T-cell (primary cell): Measurements from ENCODE around the gene AMELX. TPM values are rescaled to one million over a fixed set of nuclear protein-coding genes. Genes with fewer than 3 reads are reported as not detected.

Source experiments
- ATAC-seq, 4 experiments: fragments of 200-7000 bp in 3 of 4; fragments of 150-1000 bp in 1 of 4; cut with Tn5 transposase; replicated peaks in 1 of 4; 1 replicate in 3 of 4; 2 replicates in 1 of 4; pipeline ENCODE4 v1.10.0; 2021; ENCODE audit warnings: moderate library complexity in 3 of 4, mild to moderate bottlenecking in 2 of 4, moderate number of reproducible peaks in 1 of 4
- CTCF ChIA-PET, 2 donors: fragments of 300-600 bp; sonication (Branson Sonifier 250); formaldehyde crosslinking; loops; one replicate each; lab custom pipeline; 2022; ENCODE audit warnings: antibody characterized with exemption in 2 of 2; lab: Charles Lee
- POLR2A ChIA-PET, 2 donors: fragments of 300-600 bp; sonication (Branson Sonifier 250); formaldehyde crosslinking; loops; one replicate each; lab custom pipeline; 2022; ENCODE audit warnings: antibody characterized with exemption in 2 of 2; lab: Charles Lee
- DNase-seq, 35 experiments: peaks; one replicate each; pipeline versions ENCODE4 v3.0.0 to v3.0.0-alpha.2; 2013 to 2023
- H3K27ac ChIP-seq: one replicate; pipeline ENCODE4 v1.5.1; 2013; ENCODE audit warnings: low read length
- H3K27me3 ChIP-seq, 2 experiments: replicated peaks in 1 of 2; 1 replicate in 1 of 2; 2 replicates in 1 of 2; pipeline versions ENCODE4 v1.6.1 to v1.7.0; 2013; ENCODE audit warnings: low read length in 1 of 2, mixed read lengths in 1 of 2; ENCODE audit not compliant: control insufficient read depth in 2 of 2, insufficient read depth in 2 of 2; ENCODE audit errors: extremely low read depth in 1 of 2
- H3K36me3 ChIP-seq, 2 donors: 1 replicate in 1 of 2; 2 replicates in 1 of 2; pipeline versions ENCODE4 v1.6.1 to v1.7.0; 2013; ENCODE audit warnings: low read length in 1 of 2; ENCODE audit not compliant: control insufficient read depth in 2 of 2, insufficient read depth in 1 of 2; ENCODE audit errors: extremely low read depth in 1 of 2
- H3K4me1 ChIP-seq, 2 experiments: 1 replicate in 1 of 2; 2 replicates in 1 of 2; pipeline versions ENCODE4 v1.6.1 to v1.7.0; 2013; ENCODE audit warnings: low read length in 2 of 2, mixed read lengths in 1 of 2; ENCODE audit not compliant: insufficient read depth in 2 of 2, control insufficient read depth in 1 of 2; ENCODE audit errors: extremely low read depth in 1 of 2
- H3K4me3 ChIP-seq, 2 donors: 1 replicate in 1 of 2; 2 replicates in 1 of 2; pipeline versions ENCODE4 v1.5.1 to v1.7.0; 2013; ENCODE audit warnings: mild to moderate bottlenecking in 2 of 2, low read length in 1 of 2, moderate library complexity in 1 of 2; ENCODE audit not compliant: control insufficient read depth in 1 of 2; ENCODE audit errors: extremely low read depth in 1 of 2
- H3K9me3 ChIP-seq: 2 replicates; pipeline ENCODE4 v1.7.0; 2013
- H3K27ac Mint-ChIP-seq, 2 donors: one replicate each; pipeline ENCODE4 v1.8.0; 2020 to 2021; ENCODE audit warnings: mild to moderate bottlenecking in 2 of 2, mixed read lengths in 2 of 2
- H3K27me3 Mint-ChIP-seq, 2 donors: one replicate each; pipeline ENCODE4 v1.8.0; 2021 to 2022; ENCODE audit warnings: mixed read lengths in 2 of 2
- H3K36me3 Mint-ChIP-seq: one replicate; pipeline ENCODE4 v1.8.0; 2021; ENCODE audit warnings: mixed read lengths
- H3K4me1 Mint-ChIP-seq, 3 donors: one replicate each; pipeline ENCODE4 v1.8.0; 2020 to 2022; ENCODE audit warnings: mixed read lengths in 3 of 3, mild to moderate bottlenecking in 1 of 3
- H3K4me3 Mint-ChIP-seq, 3 donors: one replicate each; pipeline ENCODE4 v1.8.0; 2020 to 2022; ENCODE audit warnings: mild to moderate bottlenecking in 3 of 3, mixed read lengths in 3 of 3, moderate library complexity in 3 of 3
- H3K9me3 Mint-ChIP-seq, 3 donors: one replicate each; pipeline ENCODE4 v1.8.0; 2020 to 2022; ENCODE audit warnings: mixed read lengths in 3 of 3
- WGBS: methylation state at CpG from one replicate; pipeline ENCODE4 v1.1.5; 2013; ENCODE audit warnings: missing lambda C conversion rate; ENCODE audit not compliant: insufficient coverage; 5-methylcytosine and 5-hydroxymethylcytosine counted together
- total RNA-seq, 35 experiments: library from RNA in 6 of 35; stranded (reverse) in 6 of 35; fragments of 120-200 nt in 1 of 35; gene quantifications; one replicate each; pipeline versions ENCODE4 v1.2.1 to v1.2.4 and lab custom pipeline; 2013 to 2026

AMELX gene
- total RNA-seq (not detected), total RNA-seq (lab: John Stamatoyannopoulos, UW) (0 reads per million in 29 experiments)
- not detected for total RNA-seq (2013)

DNA sequence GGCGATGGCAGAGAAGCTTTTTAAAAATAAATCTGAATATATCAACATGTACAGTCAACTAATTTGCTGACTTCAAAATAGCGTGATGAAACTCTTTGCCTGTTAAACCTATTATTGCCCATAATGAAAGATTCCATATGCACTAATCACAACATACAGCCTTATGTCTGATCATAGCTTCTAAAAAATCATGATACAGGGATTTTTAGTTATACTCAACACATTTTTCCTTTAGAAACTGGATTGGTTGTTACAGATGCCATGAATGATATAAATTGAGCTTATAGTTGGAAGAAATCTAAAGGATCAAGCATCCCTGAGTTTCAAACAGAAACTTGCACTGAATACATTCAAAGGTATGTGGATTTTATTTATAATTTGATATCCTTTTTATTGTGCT is at the start of gene AMELX:
AMELX (plus strand) TSS at position 301 of the 400 bp plus-strand sequence. CDS start 1,376 bp downstream, outside the sequence.
- Mint-ChIP-seq H3K4me1 (no peaks in the 10 kb centered on the region), H3K27me3 (peaks cover 0 to 8% of the 10 kb centered on the region in 2 donors), H3K27ac (no peak within 1 kb of the TSS), H3K9me3 (no peaks in the 10 kb centered on the region), H3K36me3 (no peaks in the 10 kb centered on the region), H3K4me3 (no peak within 1 kb of the TSS)
- DNase-seq (no peak), ATAC-seq (no peak)
- Histone ChIP-seq H3K4me3 (no peak within 1 kb of the TSS), H3K27me3 (no peaks in the 10 kb centered on the region), H3K4me1 (no peaks in the 10 kb centered on the region), H3K27ac (no peak within 1 kb of the TSS), H3K36me3 (no peaks in the 10 kb centered on the region), H3K9me3 (no peaks in the 10 kb centered on the region)
- POLR2A ChIA-PET: no interaction called here
- no CpG with 5 or more reads among the region's 2 CpGs for WGBS
- CTCF ChIA-PET: no interaction called here

- Mint-ChIP-seq H3K4me3 (no peak overlapping the region), H3K36me3 (no peaks in the 10 kb centered on the region), H3K4me1 (no peaks in the 10 kb centered on the region), H3K9me3 (peaks cover 0 to 5% (median 0%) of the 10 kb centered on the region in 3 donors), H3K27ac (no peak overlapping the region), H3K27me3 (peaks cover 0 to 10% of the 10 kb centered on the region in 2 donors)
- Histone ChIP-seq H3K4me1 (no peaks in the 10 kb centered on the region), H3K27me3 (no peaks in the 10 kb centered on the region), H3K4me3 (no peak overlapping the region), H3K27ac (no peak overlapping the region), H3K9me3 (no peaks in the 10 kb centered on the region), H3K36me3 (no peaks in the 10 kb centered on the region)
- ATAC-seq: no peak
- WGBS: no CpG with 5 or more reads among the region's 2 CpGs
- POLR2A ChIA-PET: no interaction called here
- no peak for DNase-seq
- CTCF ChIA-PET: no interaction called here
Measured at GRCh38 chrX:11244636-11245035, 48.6 kb upstream of the AMELX start.

DNA sequence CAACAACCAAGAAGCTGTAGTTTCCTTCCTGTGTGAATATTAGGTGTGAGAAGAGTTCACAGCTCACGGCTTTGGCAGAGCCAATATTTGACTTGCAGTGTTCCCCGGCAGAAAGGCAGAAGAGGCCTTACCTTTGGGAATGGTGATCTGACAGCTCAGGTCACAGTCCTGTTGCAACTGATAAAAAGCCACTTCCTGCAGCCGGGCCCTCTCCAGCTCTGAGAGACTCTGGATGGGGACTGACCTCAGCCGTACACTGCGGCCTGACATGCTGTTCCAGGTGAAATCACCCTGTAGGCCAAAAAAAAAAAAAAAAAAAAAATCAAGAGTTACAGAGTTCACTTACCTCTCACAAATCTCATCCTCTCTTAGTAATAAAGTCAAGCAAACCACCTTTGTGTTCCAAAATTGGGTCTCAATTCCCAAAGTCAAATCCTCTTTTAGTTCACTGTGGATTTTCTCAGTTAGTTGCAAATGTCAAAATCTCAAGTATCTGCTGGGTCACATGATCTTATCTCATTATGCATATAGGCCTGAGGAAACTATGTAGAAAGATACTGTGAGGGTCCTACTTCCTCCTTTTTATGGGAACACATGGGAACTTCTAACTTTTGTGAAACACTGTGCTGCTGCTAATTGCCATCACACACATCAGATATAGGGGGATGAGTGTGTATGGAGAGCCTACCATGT is 38.6 kb upstream of the AMELX start:
- ATAC-seq (no peak), DNase-seq (no peak)
- no peaks in the 10 kb centered on the region for H3K36me3 Mint-ChIP-seq
- H3K4me1 ChIP-seq: no peaks in the 10 kb centered on the region
- no peaks in the 10 kb centered on the region for H3K4me1 Mint-ChIP-seq
- no peaks in the 10 kb centered on the region for H3K36me3 ChIP-seq
- H3K27ac Mint-ChIP-seq: no peak overlapping the region
- no peak overlapping the region for H3K27ac ChIP-seq
- no peak overlapping the region for H3K4me3 Mint-ChIP-seq
- WGBS: 56% methylated on average over 1 of the region's 5 CpGs
- CTCF ChIA-PET: no interaction called here
- POLR2A ChIA-PET: no interaction called here
- peaks cover 0 to 6% (median 0%) of the 10 kb centered on the region in 3 donors for H3K9me3 Mint-ChIP-seq
- H3K9me3 ChIP-seq: no peaks in the 10 kb centered on the region
- peaks cover 0 to 8% of the 10 kb centered on the region in 2 donors for H3K27me3 Mint-ChIP-seq
- H3K4me3 ChIP-seq: no peak overlapping the region
- H3K27me3 ChIP-seq: no peaks in the 10 kb centered on the region

GRCh38 chrX:11257290-11257689 is 35.9 kb upstream of the AMELX start:
- ATAC-seq (no peak), DNase-seq (no peak)
- Histone ChIP-seq H3K27me3 (no peaks in the 10 kb centered on the region), H3K27ac (no peak overlapping the region), H3K9me3 (no peaks in the 10 kb centered on the region), H3K4me3 (no peak overlapping the region), H3K4me1 (no peaks in the 10 kb centered on the region), H3K36me3 (no peaks in the 10 kb centered on the region)
- Mint-ChIP-seq H3K9me3 (peaks cover 0 to 10% (median 0%) of the 10 kb centered on the region in 3 donors), H3K27ac (no peak overlapping the region), H3K27me3 (peaks cover 0 to 10% of the 10 kb centered on the region in 2 donors), H3K4me1 (no peaks in the 10 kb centered on the region), H3K36me3 (no peaks in the 10 kb centered on the region), H3K4me3 (no peak overlapping the region)
- ChIA-PET POLR2A (no interaction called here), CTCF (no interaction called here)
- WGBS: no CpG with 5 or more reads among the region's 2 CpGs

DNA sequence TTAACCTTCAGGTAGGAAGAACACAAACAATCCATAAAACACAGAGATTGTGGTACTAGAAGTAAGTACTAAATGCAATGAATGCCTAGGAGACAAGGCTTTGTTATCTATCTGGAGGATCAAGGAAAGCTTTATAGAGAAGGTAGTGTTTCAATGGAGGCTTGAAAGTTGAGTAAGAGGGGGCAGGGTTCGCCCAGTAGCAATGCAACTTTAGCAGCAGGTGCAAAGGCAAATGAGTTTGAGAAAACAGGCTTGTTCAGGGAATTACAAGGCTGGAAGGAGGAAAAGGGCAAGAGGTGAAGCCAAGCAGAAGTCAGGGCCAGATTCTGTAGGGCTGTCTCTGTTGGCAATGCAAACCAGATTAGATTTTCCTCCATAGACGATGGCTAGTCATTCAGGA is 35.5 kb upstream of the AMELX start:
- Mint-ChIP-seq H3K9me3 (peaks cover 0 to 10% (median 0%) of the 10 kb centered on the region in 3 donors), H3K27ac (no peak overlapping the region)

GRCh38 chrX:11259437-11259836 is 33.8 kb upstream of the AMELX start:
- no peak overlapping the region for H3K27ac ChIP-seq
- no peaks in the 10 kb centered on the region for H3K4me1 ChIP-seq
- Mint-ChIP-seq H3K9me3 (peaks cover 0 to 10% (median 0%) of the 10 kb centered on the region in 3 donors), H3K27ac (no peak overlapping the region), H3K36me3 (no peaks in the 10 kb centered on the region), H3K4me1 (no peaks in the 10 kb centered on the region), H3K4me3 (no peak overlapping the region), H3K27me3 (peaks cover 0 to 10% of the 10 kb centered on the region in 2 donors)
- CTCF ChIA-PET: no interaction called here
- POLR2A ChIA-PET: no interaction called here
- H3K27me3 ChIP-seq: no peaks in the 10 kb centered on the region
- no peak overlapping the region for H3K4me3 ChIP-seq
- H3K9me3 ChIP-seq: no peaks in the 10 kb centered on the region
- ATAC-seq (no peak), DNase-seq (no peak)
- no peaks in the 10 kb centered on the region for H3K36me3 ChIP-seq
- WGBS: no CpG with 5 or more reads among the region's 1 CpG

More for the DNA sequence above, 35.5 kb upstream of the AMELX start:
- no peak overlapping the region for H3K4me3 ChIP-seq
- H3K27me3 ChIP-seq: no peaks in the 10 kb centered on the region
- 43% methylated on average over 1 of the region's 2 CpGs for WGBS
- POLR2A ChIA-PET: no interaction called here
- CTCF ChIA-PET: no interaction called here
- H3K36me3 Mint-ChIP-seq: no peaks in the 10 kb centered on the region
- H3K4me3 Mint-ChIP-seq: no peak overlapping the region
- no peaks in the 10 kb centered on the region for H3K4me1 ChIP-seq
- peaks cover 0 to 10% of the 10 kb centered on the region in 2 donors for H3K27me3 Mint-ChIP-seq
- no peaks in the 10 kb centered on the region for H3K36me3 ChIP-seq
- DNase-seq: no peak
- ATAC-seq: no peak
- H3K27ac ChIP-seq: no peak overlapping the region
- H3K9me3 ChIP-seq: no peaks in the 10 kb centered on the region
- H3K4me1 Mint-ChIP-seq: no peaks in the 10 kb centered on the region
